MM.1S (cell line): ENCODE results near the gene SCYGR4.

Experiments used
- CTCF ChIP-seq: fragments of 300-600 bp; sonication (generic); IDR thresholded peaks from 2 replicates; pipeline ENCODE4 v1.5.1; 2016; ENCODE audit warnings: antibody characterized with exemption, low read length, mixed read lengths
- EZH2 ChIP-seq: fragments of 300-600 bp; sonication (generic); optimal IDR thresholded peaks from 2 replicates; pipeline ENCODE3; 2017; ENCODE audit warnings: low read depth, mild to moderate bottlenecking, antibody characterized with exemption, low read length, mixed read lengths
- EZH2phosphoT487 ChIP-seq: fragments of 300-600 bp; sonication (generic); IDR thresholded peaks from 2 replicates; pipeline ENCODE4 v1.6.1; 2018; ENCODE audit warnings: antibody characterized with exemption, low read length

GRCh38 chr2:227614740-227615139, 2.6 kb upstream of the SCYGR4 start, which contains the start of gene SCYGR3:
- TF ChIP-seq CTCF = no peak
- TF ChIP-seq EZH2phosphoT487 = no peak
- no peak for TF ChIP-seq EZH2
